Measurements from ENCODE around the gene KAZALD1. TPM values are rescaled to one million over a fixed set of nuclear protein-coding genes. Genes with fewer than 3 reads are reported as not detected.

The KAZALD1 gene
- polyA plus RNA-seq, 1 of the 3 experiments (the other 2 are of a cell fraction) = 3.0 TPM

- Histone ChIP-seq H3K9me2 (no peaks in the 10 kb centered on the region), H3K27ac (ENCODE audit: low read depth in 2 of 2, low read length in 1 of 2) (no peak overlapping the region), H3K4me2 (no peak overlapping the region), H4K20me1 (ENCODE audit: insufficient read depth) (no peaks in the 10 kb centered on the region), H2AFZ (ENCODE audit: low read depth) (no peak overlapping the region), H3K4me1 (ENCODE audit: control insufficient read depth in 1 of 2, insufficient read depth in 2 of 2, low read depth in 1 of 2, low read length in 1 of 2) (peaks cover 0 to 7% of the 10 kb centered on the region in 2 experiments; a peak in 1 of 4 replicates), H3K9me3 (no peaks in the 10 kb centered on the region), H3K79me2 (ENCODE audit: insufficient read depth) (no peaks in the 10 kb centered on the region), H3K4me3 (ENCODE audit: low read depth in 2 of 2, low read length in 1 of 2) (no peak overlapping the region), H3F3A (replicated peaks; ENCODE audit: insufficient read depth) (no peaks in the 10 kb centered on the region), H3K9ac (no peak overlapping the region), H3K27me3 (ENCODE audit: insufficient read depth) (no peaks in the 10 kb centered on the region), H3K36me3 (replicated peaks in 1 of 2; ENCODE audit: control insufficient read depth in 1 of 2, insufficient read depth in 2 of 2, low read length in 1 of 2) (no peaks in the 10 kb centered on the region)
- CTCF ChIA-PET = interaction anchor here (1.0 to 1.3 kb wide), 2 partner anchors 30 to 120 kb away, joined by 3 to 4 read pairs; no protein-coding TSS in a partner anchor
- DNase-seq = no peak
- POLR2A ChIA-PET = no interaction called here
- TF ChIP-seq ELF1 (IDR thresholded peaks at IDR 0.05) (no peak), CHD2 (IDR thresholded peaks at IDR 0.05; ENCODE audit: low read length, partially characterized antibody) (no peak), RXRA (IDR thresholded peaks at IDR 0.05; ENCODE audit: borderline replicate concordance, low read depth) (no peak)
- WGBS (ENCODE audit: low lambda C conversion rate) = 71% methylated on average over 11 of the region's 11 CpGs
Observed at GRCh38 chr10:101021692-101022251, 40.0 kb upstream of the KAZALD1 start.

DNA sequence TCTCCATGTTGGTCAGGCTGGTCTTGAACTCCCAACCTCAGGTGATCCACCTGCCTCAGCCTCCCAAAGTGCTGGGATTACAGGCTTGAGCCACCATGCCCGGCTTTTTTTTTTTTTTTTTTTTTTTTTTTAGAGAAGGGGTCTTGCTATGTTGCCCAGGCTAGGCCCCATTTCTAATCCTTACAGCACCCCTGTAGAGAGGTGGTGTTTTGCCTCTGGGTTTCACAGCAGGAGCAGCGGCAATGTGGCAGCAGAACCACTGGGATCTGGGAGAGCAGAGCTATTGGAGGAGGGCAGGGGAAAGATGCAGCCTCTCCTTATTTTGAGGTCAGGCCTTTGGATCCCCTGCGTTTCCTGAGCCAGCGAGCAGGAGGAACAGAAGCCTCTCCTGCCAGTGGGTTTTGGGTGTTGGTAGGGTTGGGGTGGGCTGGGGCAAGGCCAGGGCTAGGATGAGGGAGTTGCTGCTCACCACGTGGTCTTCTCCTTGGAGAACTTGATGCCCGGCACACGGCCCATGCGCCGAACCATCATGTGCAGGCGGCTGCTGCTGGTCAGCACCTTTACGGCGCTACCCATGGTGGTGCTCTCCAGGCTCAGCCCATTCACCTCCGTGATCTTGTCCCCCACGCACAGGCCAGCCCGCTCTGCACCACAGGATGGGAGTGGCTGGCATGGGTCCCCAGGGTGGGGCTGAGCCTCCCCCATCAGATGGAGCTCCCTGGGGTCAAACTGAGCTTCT is 38.7 kb upstream of the KAZALD1 start:
- peaks cover 0 to 7% of the 10 kb centered on the region in 2 experiments; a peak in 1 of 4 replicates for H3K4me1 ChIP-seq (ENCODE audit: control insufficient read depth in 1 of 2, insufficient read depth in 2 of 2, low read depth in 1 of 2, low read length in 1 of 2)
- H3K4me3 ChIP-seq (ENCODE audit: low read depth in 2 of 2, low read length in 1 of 2) = no peak overlapping the region
- H3K4me2 ChIP-seq = no peak overlapping the region
- H3K79me2 ChIP-seq (ENCODE audit: insufficient read depth) = no peaks in the 10 kb centered on the region
- no peak overlapping the region for H2AFZ ChIP-seq (ENCODE audit: low read depth)
- DNase-seq = no peak
- ChIA-PET POLR2A (no interaction called here), CTCF (interaction anchor here (0.6 to 15.0 kb wide), 4 partner anchors 6 to 73 kb away, joined by 3 to 198 read pairs (median 3); no protein-coding TSS in a partner anchor)
- H3K9me3 ChIP-seq = no peaks in the 10 kb centered on the region
- H4K20me1 ChIP-seq (ENCODE audit: insufficient read depth) = no peaks in the 10 kb centered on the region
- H3K27ac ChIP-seq (ENCODE audit: low read depth in 2 of 2, low read length in 1 of 2) = no peak overlapping the region
- no peaks in the 10 kb centered on the region for H3K36me3 ChIP-seq (replicated peaks in 1 of 2; ENCODE audit: control insufficient read depth in 1 of 2, insufficient read depth in 2 of 2, low read length in 1 of 2)
- H3K27me3 ChIP-seq (ENCODE audit: insufficient read depth) = no peaks in the 10 kb centered on the region
- H3K9ac ChIP-seq = no peak overlapping the region
- 91% methylated on average over 6 of the region's 15 CpGs for WGBS (ENCODE audit: low lambda C conversion rate)
- H3K9me2 ChIP-seq = no peaks in the 10 kb centered on the region
- TF ChIP-seq ELF1 (IDR thresholded peaks at IDR 0.05) (no peak), EZH2phosphoT487 (IDR thresholded peaks at IDR 0.05; ENCODE audit: borderline replicate concordance, low read depth) (no peak), NFIC (IDR thresholded peaks at IDR 0.05; ENCODE audit: borderline replicate concordance) (no peak)
- TF ChIP-seq, protein P1, sequence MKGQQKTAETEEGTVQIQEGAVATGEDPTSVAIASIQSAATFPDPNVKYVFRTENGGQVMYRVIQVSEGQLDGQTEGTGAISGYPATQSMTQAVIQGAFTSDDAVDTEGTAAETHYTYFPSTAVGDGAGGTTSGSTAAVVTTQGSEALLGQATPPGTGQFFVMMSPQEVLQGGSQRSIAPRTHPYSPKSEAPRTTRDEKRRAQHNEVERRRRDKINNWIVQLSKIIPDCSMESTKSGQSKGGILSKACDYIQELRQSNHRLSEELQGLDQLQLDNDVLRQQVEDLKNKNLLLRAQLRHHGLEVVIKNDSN (IDR thresholded peaks at IDR 0.05; ENCODE audit: borderline replicate concordance, low read depth) = no peak
- TF ChIP-seq, protein P2, sequence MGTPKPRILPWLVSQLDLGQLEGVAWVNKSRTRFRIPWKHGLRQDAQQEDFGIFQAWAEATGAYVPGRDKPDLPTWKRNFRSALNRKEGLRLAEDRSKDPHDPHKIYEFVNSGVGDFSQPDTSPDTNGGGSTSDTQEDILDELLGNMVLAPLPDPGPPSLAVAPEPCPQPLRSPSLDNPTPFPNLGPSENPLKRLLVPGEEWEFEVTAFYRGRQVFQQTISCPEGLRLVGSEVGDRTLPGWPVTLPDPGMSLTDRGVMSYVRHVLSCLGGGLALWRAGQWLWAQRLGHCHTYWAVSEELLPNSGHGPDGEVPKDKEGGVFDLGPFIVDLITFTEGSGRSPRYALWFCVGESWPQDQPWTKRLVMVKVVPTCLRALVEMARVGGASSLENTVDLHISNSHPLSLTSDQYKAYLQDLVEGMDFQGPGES (IDR thresholded peaks at IDR 0.05; ENCODE audit: low read depth, low read length) = no peak
- no peaks in the 10 kb centered on the region for H3F3A ChIP-seq (replicated peaks; ENCODE audit: insufficient read depth)

All from SK-N-SH (cell line).